H1 (cell line): ENCODE results near the gene MYCBP2. TPM values are rescaled to one million over a fixed set of nuclear protein-coding genes. Genes with fewer than 3 reads are reported as not detected.

ENCODE experiments used
- CTCF ChIA-PET: fragments of 300-600 bp; sonication (Branson Sonifier 250); formaldehyde crosslinking; loops from one replicate; lab custom pipeline; 2021; ENCODE audit not compliant: partially characterized antibody; lab: Charles Lee
- POLR2A ChIA-PET: fragments of 300-600 bp; sonication (Branson Sonifier 250); formaldehyde crosslinking; loops from one replicate; lab custom pipeline; 2021; ENCODE audit warnings: inconsistent platforms; ENCODE audit not compliant: partially characterized antibody; lab: Charles Lee
- DNase-seq, 2 experiments: peaks; one replicate each; pipeline versions ENCODE4 v3.0.0 to v3.0.0-alpha.2; 2010 to 2022; ENCODE audit warnings: low spot score in 2 of 2, low read depth in 1 of 2, mixed read lengths in 1 of 2
- FAIRE-seq: peaks from 2 replicates; lab custom pipeline; 2011; peaks lifted over from hg19 to GRCh38; lab: Jason Lieb, UNC
- H2AFZ ChIP-seq: 2 replicates; pipeline ENCODE4 v1.8.1; 2012; ENCODE audit warnings: low read length, inconsistent platforms
- H2AK5ac ChIP-seq: 2 replicates; pipeline ENCODE4 v1.6.1; 2013; ENCODE audit warnings: low read depth, low read length
- H2BK120ac ChIP-seq: replicated peaks from 2 replicates; pipeline ENCODE3; 2013; ENCODE audit warnings: low read depth, low read length, inconsistent platforms
- H2BK12ac ChIP-seq: 2 replicates; pipeline ENCODE4 v1.6.1; 2013; ENCODE audit warnings: low read depth, low read length
- H2BK15ac ChIP-seq: 2 replicates; pipeline ENCODE4 v1.6.1; 2013; ENCODE audit warnings: low read length
- H2BK20ac ChIP-seq: 2 replicates; pipeline ENCODE4 v1.6.1; 2013; ENCODE audit warnings: low read length
- H2BK5ac ChIP-seq: 2 replicates; pipeline ENCODE4 v1.6.1; 2013; ENCODE audit warnings: low read depth, low read length
- H3K14ac ChIP-seq: 2 replicates; pipeline ENCODE4 v1.6.1; 2013; ENCODE audit warnings: inconsistent platforms; ENCODE audit not compliant: insufficient read length
- H3K18ac ChIP-seq: 2 replicates; pipeline ENCODE4 v1.6.1; 2013; ENCODE audit warnings: low read length; ENCODE audit errors: extremely low read depth
- H3K23ac ChIP-seq: 2 replicates; pipeline ENCODE4 v1.6.1; 2013; ENCODE audit warnings: inconsistent platforms; ENCODE audit not compliant: insufficient read length
- H3K23me2 ChIP-seq: 2 replicates; pipeline ENCODE4 v1.6.1; 2013; ENCODE audit warnings: low read depth, low read length
- H3K27ac ChIP-seq: 2 replicates; pipeline ENCODE4 v1.6.1; 2011; ENCODE audit warnings: low read depth, low read length, inconsistent platforms
- H3K27me3 ChIP-seq, 4 experiments: replicated peaks in 1 of 4; 1 replicate in 1 of 4; 2 replicates in 3 of 4; pipeline versions ENCODE4 v1.6.1 to v1.8.1; 2011 to 2013; ENCODE audit warnings: low read length in 3 of 4, mild to moderate bottlenecking in 3 of 4, inconsistent platforms in 2 of 4, mixed read lengths in 2 of 4, moderate library complexity in 1 of 4; ENCODE audit not compliant: control insufficient read depth in 3 of 4, insufficient read depth in 3 of 4; ENCODE audit errors: extremely low read depth in 1 of 4
- H3K36me3 ChIP-seq, 4 experiments: 2 replicates each; pipeline versions ENCODE4 v1.6.1 to v1.8.1; 2011 to 2013; ENCODE audit warnings: mild to moderate bottlenecking in 4 of 4, low read length in 3 of 4, moderate library complexity in 2 of 4, control low read depth in 1 of 4, inconsistent platforms in 1 of 4; ENCODE audit not compliant: insufficient read depth in 4 of 4, control insufficient read depth in 2 of 4
- H3K4ac ChIP-seq: replicated peaks from 2 replicates; pipeline ENCODE3; 2013; ENCODE audit warnings: low read length, low read depth, mixed read lengths, inconsistent platforms; ENCODE audit not compliant: insufficient read length
- H3K4me1 ChIP-seq, 4 experiments: replicated peaks in 1 of 4; 1 replicate in 1 of 4; 2 replicates in 3 of 4; pipeline versions ENCODE4 v1.6.1 to v1.8.1; 2011 to 2013; ENCODE audit warnings: low read length in 3 of 4, inconsistent platforms in 2 of 4, mixed read lengths in 1 of 4; ENCODE audit not compliant: insufficient read depth in 4 of 4, control insufficient read depth in 3 of 4
- H3K4me2 ChIP-seq, 2 experiments: 2 replicates each; pipeline versions ENCODE4 v1.6.1 to v1.8.1; 2011 to 2013; ENCODE audit warnings: low read depth in 2 of 2, low read length in 2 of 2, control low read depth in 1 of 2, inconsistent platforms in 1 of 2, mild to moderate bottlenecking in 1 of 2; ENCODE audit not compliant: insufficient read depth in 1 of 2
- H3K4me3 ChIP-seq, 4 experiments: fragments of 200-600, 300-600 bp in 1 of 4; sonication (generic), shearing (Covaris generic), sonication (Bioruptor Twin) in 1 of 4; 2 replicates each; pipeline versions ENCODE4 v1.5.1 to v1.8.1; 2011 to 2016; ENCODE audit warnings: low read length in 4 of 4, low read depth in 3 of 4, control low read depth in 2 of 4, inconsistent platforms in 2 of 4, mild to moderate bottlenecking in 2 of 4, mixed read lengths in 1 of 4, moderate library complexity in 1 of 4; ENCODE audit not compliant: insufficient read depth in 2 of 4; ENCODE audit errors: extremely low read depth in 1 of 4
- H3K56ac ChIP-seq: replicated peaks from 2 replicates; pipeline ENCODE3; 2013; ENCODE audit warnings: low read depth, mild to moderate bottlenecking, mixed read lengths, low read length, inconsistent platforms; ENCODE audit not compliant: insufficient read length
- H3K79me1 ChIP-seq: 2 replicates; pipeline ENCODE4 v1.6.1; 2013; ENCODE audit warnings: low read depth, low read length, control low read depth
- H3K79me2 ChIP-seq, 2 experiments: 2 replicates each; pipeline versions ENCODE4 v1.6.1 to v1.8.1; 2012 to 2013; ENCODE audit warnings: low read length in 2 of 2, mild to moderate bottlenecking in 2 of 2, inconsistent platforms in 1 of 2; ENCODE audit not compliant: insufficient read depth in 2 of 2, control insufficient read depth in 1 of 2
- H3K9ac ChIP-seq, 4 experiments: replicated peaks in 1 of 4; 1 replicate in 1 of 4; 2 replicates in 3 of 4; pipeline versions ENCODE4 v1.6.1 to v1.8.1; 2011 to 2013; ENCODE audit warnings: low read depth in 3 of 4, low read length in 3 of 4, control low read depth in 2 of 4, mild to moderate bottlenecking in 2 of 4, moderate library complexity in 2 of 4, inconsistent platforms in 1 of 4; ENCODE audit errors: extremely low read depth in 1 of 4
- H3K9me3 ChIP-seq, 2 experiments: 2 replicates each; pipeline versions ENCODE4 v1.6.1 to v1.8.1; 2012 to 2013; ENCODE audit warnings: mild to moderate bottlenecking in 2 of 2, moderate library complexity in 2 of 2, control low read depth in 1 of 2, inconsistent platforms in 1 of 2, low read depth in 1 of 2, low read length in 1 of 2, mixed read lengths in 1 of 2; ENCODE audit not compliant: insufficient read depth in 2 of 2
- H4K20me1 ChIP-seq, 2 experiments: replicated peaks in 1 of 2; 2 replicates each; pipeline versions ENCODE3 to v1.8.1; 2011 to 2013; ENCODE audit warnings: inconsistent platforms in 2 of 2, low read length in 2 of 2, mild to moderate bottlenecking in 1 of 2; ENCODE audit not compliant: insufficient read depth in 2 of 2, control insufficient read depth in 1 of 2
- H4K5ac ChIP-seq: 2 replicates; pipeline ENCODE4 v1.6.1; 2013; ENCODE audit warnings: low read length, low read depth, mixed read lengths, inconsistent platforms; ENCODE audit not compliant: insufficient read length
- H4K8ac ChIP-seq: 2 replicates; pipeline ENCODE4 v1.8.0; 2013; ENCODE audit warnings: mild to moderate bottlenecking, moderate library complexity, low read length, inconsistent platforms; ENCODE audit not compliant: insufficient read depth; ENCODE audit errors: extremely low read depth
- H4K91ac ChIP-seq: replicated peaks from 2 replicates; pipeline ENCODE3; 2013; ENCODE audit warnings: low read length, mixed read lengths, inconsistent platforms; ENCODE audit not compliant: insufficient read length
- CREB1 ChIP-seq: IDR thresholded peaks from 2 replicates; pipeline ENCODE4 v1.6.1; 2012; ENCODE audit warnings: inconsistent platforms
- NANOG ChIP-seq: IDR thresholded peaks from 2 replicates; pipeline ENCODE4 v1.6.1; 2011; ENCODE audit warnings: low read length, low read depth, mild to moderate bottlenecking, inconsistent platforms; ENCODE audit not compliant: insufficient read depth, poor library complexity, severe bottlenecking
- NRF1 ChIP-seq: IDR thresholded peaks from 2 replicates; pipeline ENCODE4 v1.6.1; 2011; ENCODE audit warnings: mild to moderate bottlenecking, low read depth, low read length, improper control_type of control experiment
- TAF7 ChIP-seq: optimal IDR thresholded peaks from 2 replicates; pipeline ENCODE3; 2011; ENCODE audit warnings: low read depth, mild to moderate bottlenecking, inconsistent platforms, low read length, moderate library complexity, borderline replicate concordance
- TBP ChIP-seq: IDR thresholded peaks from 2 replicates; pipeline ENCODE4 v1.6.1; 2011; ENCODE audit warnings: low read depth, low read length, improper control_type of control experiment
- ZNF274 ChIP-seq: IDR thresholded peaks from 2 replicates; pipeline ENCODE4 v1.7.0; 2012; ENCODE audit warnings: low read length, borderline replicate concordance; ENCODE audit errors: extremely low read depth
- WGBS, 2 experiments: shearing (Covaris generic) in 1 of 2; methylation state at CpG; one replicate each; pipeline versions ENCODE4 v1.1.6 to v1.1.7; 2013 to 2015; ENCODE audit warnings: low lambda C conversion rate in 2 of 2, mixed read lengths in 2 of 2, inconsistent platforms in 1 of 2, low coverage in 1 of 2, missing lambda C conversion rate in 1 of 2; ENCODE audit not compliant: insufficient replicate concordance in 2 of 2, insufficient coverage in 1 of 2, insufficient read length in 1 of 2; ENCODE audit errors: extremely low coverage in 1 of 2, missing lambda C conversion rate in 1 of 2; 5-methylcytosine and 5-hydroxymethylcytosine counted together
- polyA plus RNA-seq, 7 experiments: library from polyadenylated mRNA; depleted of rRNA in 3 of 7; stranded (reverse) in 5 of 7; unstranded in 2 of 7; fragments of >200 nt in 5 of 7; fragments of 200-250 nt in 2 of 7; gene quantifications; 1 replicate in 5 of 7; 2 replicates in 1 of 7; 4 replicates in 1 of 7; pipeline versions ENCODE4 v1.2.1 to v1.2.3, GENCODE V29; 2011 to 2013; ENCODE audit warnings: missing spikeins in 2 of 7, mixed read lengths in 2 of 7
- total RNA-seq: library from RNA; stranded (reverse); fragmentation: NEBNext Ultra II Directional; extraction: Animal tissue kit (Norgen Biotek cat#: 25700); gene quantifications from 2 replicates; pipeline ENCODE4 v1.2.1, GENCODE V29; 2021
- TF ChIP-seq, protein P1 (sequence below): IDR thresholded peaks from 2 replicates; pipeline ENCODE4 v1.6.1; 2012; ENCODE audit warnings: inconsistent platforms

The MYCBP2 gene
- total and polyA plus RNA-seq, 2 of the 8 experiments (the other 6 are each of a cell fraction or from before 2014, with no cell fraction given), result 19.0 to 52.1 TPM

DNA sequence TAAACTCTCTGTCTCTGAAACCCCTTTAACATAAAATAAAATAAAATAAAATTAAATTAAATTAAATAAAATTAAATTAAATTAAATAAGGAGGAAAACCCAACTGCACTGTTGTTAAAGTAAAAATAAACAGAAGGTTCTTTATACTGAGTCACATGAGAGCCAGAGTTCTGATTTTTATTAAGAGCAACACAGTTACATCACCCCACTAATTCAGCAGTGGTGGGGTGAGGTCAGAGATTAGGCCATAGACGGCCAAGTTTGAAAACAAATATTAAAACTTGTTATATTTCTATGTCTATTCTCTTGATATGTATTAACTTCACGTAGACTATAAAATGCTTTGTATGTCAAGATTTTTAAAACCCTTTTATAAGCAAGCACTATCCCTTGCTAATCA is 59.5 kb downstream of the MYCBP2 start:
- Histone ChIP-seq H3K23me2 (no peaks in the 10 kb centered on the region), H2AFZ (no peak overlapping the region), H3K4me1 (no peaks in the 10 kb centered on the region), H3K4me2 (no peak overlapping the region), H2BK120ac (no peak overlapping the region), H2BK20ac (no peak overlapping the region), H2BK5ac (no peak overlapping the region), H3K56ac (no peak overlapping the region), H2BK15ac (no peak overlapping the region), H3K23ac (no peak overlapping the region), H4K8ac (no peak overlapping the region), H3K9me3 (no peaks in the 10 kb centered on the region), H2BK12ac (no peak overlapping the region), H3K18ac (no peak overlapping the region), H2AK5ac (no peak overlapping the region), H4K91ac (no peak overlapping the region), H3K4me3 (no peak overlapping the region), H3K36me3 (peaks cover 0 to 24% (median 6%) of the 10 kb centered on the region in 4 experiments; a peak in 3 of 8 replicates), H4K5ac (no peak overlapping the region), H3K9ac (no peak overlapping the region), H3K14ac (no peak overlapping the region), H3K27me3 (no peaks in the 10 kb centered on the region), H3K79me1 (no peaks in the 10 kb centered on the region), H3K79me2 (no peaks in the 10 kb centered on the region), H4K20me1 (no peaks in the 10 kb centered on the region), H3K4ac (no peak overlapping the region), H3K27ac (no peak overlapping the region)
- FAIRE-seq (no peak), DNase-seq (no peak)
- TF ChIP-seq, protein P1, sequence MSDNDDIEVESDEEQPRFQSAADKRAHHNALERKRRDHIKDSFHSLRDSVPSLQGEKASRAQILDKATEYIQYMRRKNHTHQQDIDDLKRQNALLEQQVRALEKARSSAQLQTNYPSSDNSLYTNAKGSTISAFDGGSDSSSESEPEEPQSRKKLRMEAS, result no peak
- TF ChIP-seq ZNF274 (no peak), NRF1 (no peak), CREB1 (no peak), TAF7 (no peak), TBP (no peak), NANOG (no peak)
- 91% methylated on average over 2 of the region's 2 CpGs; no CpG with 5 or more reads in 1 of the 2 experiments for WGBS, 2 experiments
- POLR2A ChIA-PET, result no interaction called here
- CTCF ChIA-PET, result interaction anchor here (2.2 kb wide), 1 partner anchor 50 kb away, joined by 8 read pairs; no protein-coding TSS in a partner anchor
